GM08714 (cell line): ENCODE data around the gene GRAP.
"Not testable (repeated sequence)": the region's sequence is repeated elsewhere in the genome, so short reads cannot be mapped to it uniquely, and the experiment has no call there.

Experiments used
- H3K4me3 ChIP-seq: fragments of 200-500 bp; sonication (Bioruptor generic); 2 replicates; pipeline ENCODE4 v1.5.1; 2014; ENCODE audit warnings: mild to moderate bottlenecking, low read length, inconsistent platforms
- ZNF274 ChIP-seq: IDR thresholded peaks from 2 replicates; pipeline ENCODE4 v1.6.1; 2012; ENCODE audit warnings: mild to moderate bottlenecking, low read depth, low read length

Gene GRAP

DNA sequence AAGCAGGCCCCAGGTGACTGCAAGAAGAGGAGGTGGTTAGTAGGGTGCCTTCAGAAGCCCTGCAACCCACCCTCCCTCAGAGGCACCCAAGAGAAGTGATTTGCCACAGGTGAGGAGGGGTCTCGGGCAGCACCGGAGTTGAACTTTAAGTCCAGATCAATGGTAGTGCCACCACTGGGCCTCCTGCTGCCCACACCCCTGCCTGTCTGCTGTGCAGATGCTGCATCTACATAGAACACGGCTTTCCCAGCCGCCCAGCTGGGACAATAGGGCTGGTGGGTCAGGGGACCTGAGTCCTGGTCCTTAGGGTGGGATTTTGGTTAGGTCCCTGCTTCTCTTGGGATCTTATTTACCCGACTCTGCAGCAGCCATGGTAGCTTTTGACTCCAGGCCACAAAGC lies 24.6 kb downstream of the GRAP start:
- TF ChIP-seq ZNF274 = no peak
- H3K4me3 ChIP-seq = no peak overlapping the region

DNA sequence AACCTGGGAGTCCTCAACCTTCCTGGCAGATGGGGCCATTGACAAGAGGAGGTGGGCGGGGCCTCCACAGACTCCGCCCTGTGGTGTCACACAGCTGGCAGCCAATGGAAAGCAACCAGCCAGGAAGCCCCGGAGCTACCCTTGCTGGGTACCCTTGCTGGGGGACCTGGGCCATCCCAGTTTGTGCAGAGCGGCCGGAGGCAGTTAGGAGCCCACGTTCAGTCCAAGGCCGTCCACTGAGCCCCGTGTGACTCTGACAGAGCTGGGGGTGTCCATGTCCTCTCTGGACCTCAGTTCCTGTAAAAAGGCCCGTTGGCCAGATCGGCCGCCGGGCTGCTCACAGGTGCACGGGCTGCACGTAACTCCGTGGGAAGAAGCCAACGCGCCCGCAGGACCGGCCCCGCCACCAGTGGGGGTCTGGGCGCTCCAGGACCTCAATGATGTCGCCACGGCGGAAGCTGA lies 25.1 kb downstream of the GRAP start:
- no peak for TF ChIP-seq ZNF274
- no peak overlapping the region for H3K4me3 ChIP-seq

DNA sequence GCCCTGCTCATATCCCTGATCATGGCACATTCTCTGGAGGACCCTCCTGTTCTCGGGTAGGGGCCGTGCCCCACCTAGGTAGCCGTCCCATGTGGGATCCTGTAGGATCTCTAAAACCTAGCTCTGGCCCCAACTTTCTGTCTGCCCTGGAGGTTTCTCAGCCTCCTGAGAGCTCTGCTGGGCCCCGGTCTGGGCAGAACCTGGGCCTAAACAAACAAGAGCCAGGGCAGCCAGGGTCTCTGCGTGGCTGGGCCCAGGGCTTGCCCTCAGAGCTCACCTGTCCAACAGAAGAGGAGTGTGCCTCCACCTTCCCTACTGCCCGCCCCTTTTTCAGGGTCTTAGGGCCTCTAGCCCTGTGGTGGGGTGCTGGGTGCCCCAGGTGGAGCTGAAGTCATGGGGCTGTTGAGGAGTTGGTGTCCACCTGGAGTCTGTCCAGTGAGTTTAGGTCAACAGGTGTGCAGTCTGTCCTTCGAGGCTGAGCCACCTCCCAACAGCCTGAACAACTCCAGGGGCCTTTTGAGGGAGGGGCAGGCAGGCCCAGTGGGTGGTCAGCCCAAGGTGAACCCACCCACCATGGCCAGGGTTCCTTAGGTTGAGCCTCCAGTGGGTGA lies 25.6 kb downstream of the GRAP start:
- not testable (repeated sequence) for H3K4me3 ChIP-seq

DNA sequence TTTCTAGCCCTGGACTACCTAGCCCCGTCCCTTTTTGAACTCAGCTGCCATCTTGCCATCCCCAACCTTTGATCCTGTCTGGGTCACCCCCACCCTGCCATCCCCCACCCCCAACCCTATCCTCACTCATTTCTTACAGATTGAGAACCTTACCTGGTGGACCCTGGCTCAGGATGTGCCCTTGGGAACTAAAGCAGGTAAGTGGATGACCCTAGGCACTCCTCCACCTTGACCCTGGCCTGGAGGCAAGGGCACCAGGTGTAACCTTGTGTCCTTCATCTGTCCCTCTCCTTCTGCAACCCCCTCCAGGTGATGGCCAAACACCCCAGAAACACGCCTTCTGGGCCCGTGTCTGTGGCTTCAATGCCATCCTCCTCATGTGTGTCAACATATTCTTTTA lies 26.7 kb downstream of the GRAP start:
- TF ChIP-seq ZNF274 = no peak
- H3K4me3 ChIP-seq = no peak overlapping the region

DNA sequence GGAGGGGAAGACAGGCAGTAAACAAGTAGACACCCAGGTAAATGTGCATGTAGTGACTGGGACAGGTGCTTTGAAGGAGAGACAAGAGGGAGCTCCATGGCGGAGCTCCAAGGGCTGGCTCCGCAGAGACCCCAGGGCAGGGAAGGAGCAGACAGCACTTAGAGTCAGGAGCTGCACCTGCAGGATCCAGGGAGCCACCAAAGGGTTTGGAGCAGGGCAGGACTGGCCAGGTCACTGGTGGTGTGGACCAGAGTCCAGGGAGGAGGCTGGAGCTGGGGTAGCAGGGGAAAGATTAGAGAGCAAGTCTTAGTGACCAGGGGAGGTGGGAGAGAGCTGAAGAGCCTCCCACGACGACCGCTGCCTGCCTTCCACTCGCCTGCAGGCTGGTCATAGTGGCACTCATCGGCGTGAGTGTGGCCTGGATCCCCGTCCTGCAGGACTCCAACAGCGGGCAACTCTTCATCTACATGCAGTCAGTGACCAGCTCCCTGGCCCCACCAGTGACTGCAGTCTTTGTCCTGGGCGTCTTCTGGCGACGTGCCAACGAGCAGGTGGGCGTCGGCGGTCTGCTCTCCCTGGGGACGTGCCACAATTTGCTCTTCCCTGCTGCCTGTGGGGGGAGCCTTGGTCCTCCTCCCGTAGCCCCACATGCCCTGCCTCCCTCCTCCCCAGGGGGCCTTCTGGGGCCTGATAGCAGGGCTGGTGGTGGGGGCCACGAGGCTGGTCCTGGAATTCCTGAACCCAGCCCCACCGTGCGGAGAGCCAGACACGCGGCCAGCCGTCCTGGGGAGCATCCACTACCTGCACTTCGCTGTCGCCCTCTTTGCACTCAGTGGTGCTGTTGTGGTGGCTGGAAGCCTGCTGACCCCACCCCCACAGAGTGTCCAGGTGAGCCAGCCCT lies 27.5 kb downstream of the GRAP start:
- no peak overlapping the region for H3K4me3 ChIP-seq
- TF ChIP-seq ZNF274 = no peak

DNA sequence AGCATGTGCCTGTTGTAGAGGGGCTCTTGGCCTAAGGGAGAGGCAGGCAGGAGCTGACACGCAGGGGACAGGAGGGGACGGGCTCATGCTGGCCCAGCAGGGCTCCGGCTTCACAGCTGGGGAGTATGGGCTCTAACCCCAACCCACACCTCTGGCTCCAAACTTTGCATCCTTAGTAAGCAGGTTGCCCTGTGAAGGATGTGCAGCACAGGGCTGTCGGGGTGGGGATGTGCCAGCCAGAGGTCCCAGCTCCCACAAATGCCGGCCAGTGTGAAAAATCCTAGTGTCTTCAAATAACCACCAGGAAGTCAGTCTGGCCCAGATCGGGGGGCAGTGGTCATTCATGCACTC lies 28.2 kb downstream of the GRAP start:
- no peak overlapping the region for H3K4me3 ChIP-seq
- TF ChIP-seq ZNF274 = no peak

DNA sequence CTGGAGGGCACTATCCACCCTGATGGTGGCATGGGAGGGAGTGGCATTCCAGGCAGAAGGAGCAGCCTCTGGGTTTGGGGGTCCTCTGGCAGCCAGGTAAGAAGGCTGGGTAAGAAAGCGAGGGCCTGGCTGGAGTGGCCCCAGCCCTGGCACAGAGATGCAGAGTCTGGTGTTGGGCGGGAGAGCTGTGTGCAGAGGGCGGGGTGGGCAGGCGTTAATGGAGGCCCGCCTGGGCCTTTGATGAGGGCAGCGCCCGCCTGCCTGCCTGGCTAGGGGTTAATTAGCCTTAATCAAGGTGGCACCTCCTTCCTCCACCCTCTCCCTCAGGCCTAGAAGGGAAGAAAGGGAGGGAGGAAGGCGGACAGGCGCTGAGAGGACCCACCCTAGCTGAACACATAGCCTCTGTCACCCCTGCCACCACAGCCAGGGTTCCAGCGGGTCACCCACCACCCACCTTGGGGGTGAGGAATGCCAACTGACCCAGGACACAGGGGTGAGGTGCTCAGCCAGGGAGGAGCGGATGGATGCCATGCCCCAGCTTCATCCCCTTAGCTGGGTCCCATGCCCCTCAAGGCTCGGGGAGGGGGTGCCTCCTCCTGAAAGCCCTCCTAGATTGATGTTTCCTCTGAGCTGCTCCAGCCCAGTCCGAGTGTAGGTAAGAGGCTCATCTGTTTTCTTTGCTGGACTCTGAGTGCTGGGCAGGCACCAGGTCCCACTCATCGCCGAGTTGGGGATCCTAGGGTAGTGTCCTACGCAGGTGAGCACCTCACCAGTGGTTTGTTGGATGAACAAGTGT lies 28.8 kb downstream of the GRAP start:
- TF ChIP-seq ZNF274 = no peak

DNA sequence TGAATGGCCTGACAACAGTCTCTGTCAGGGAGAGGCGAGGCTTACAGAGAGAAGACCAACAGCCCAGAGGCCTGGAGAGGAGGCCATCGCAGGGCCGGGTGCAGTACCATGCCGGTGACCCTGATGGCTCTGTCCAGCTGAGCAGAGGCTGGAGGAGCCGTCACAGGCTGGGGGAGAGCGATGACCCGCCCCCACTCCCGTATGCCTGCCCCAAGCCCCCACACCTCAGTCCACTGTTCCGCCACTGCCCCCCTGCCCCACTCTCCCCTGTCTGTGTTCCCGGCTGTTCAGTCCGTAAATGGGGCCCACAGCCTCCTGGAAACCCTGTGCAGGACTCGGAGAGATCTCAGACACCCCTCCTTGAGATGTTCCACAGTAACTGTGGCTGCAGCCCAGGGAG lies 29.4 kb downstream of the GRAP start:
- H3K4me3 ChIP-seq = no peak overlapping the region
- no peak for TF ChIP-seq ZNF274

More for the DNA sequence above, 28.8 kb downstream of the GRAP start:
- H3K4me3 ChIP-seq = no peak overlapping the region

DNA sequence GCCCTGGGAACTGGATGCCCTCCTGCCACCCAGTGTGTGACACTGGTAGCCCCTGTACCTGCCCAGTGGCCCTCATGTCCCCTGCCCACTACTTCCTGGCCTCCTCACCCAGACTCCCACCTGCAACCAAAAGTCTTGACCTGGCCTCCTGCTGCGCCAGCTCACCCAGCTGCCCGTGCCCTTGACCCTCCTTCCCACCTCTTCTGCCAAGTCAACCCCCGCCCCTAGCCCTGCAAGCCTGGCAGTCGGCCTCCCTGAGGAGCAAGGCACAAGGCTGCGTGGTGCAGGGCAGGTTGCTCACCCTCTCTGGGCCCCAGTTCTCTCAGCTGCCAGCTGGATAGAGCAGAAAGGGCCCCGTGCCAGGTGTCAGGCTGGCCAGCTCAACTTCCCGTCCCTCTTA lies 29.9 kb downstream of the GRAP start:
- no peak for TF ChIP-seq ZNF274

DNA sequence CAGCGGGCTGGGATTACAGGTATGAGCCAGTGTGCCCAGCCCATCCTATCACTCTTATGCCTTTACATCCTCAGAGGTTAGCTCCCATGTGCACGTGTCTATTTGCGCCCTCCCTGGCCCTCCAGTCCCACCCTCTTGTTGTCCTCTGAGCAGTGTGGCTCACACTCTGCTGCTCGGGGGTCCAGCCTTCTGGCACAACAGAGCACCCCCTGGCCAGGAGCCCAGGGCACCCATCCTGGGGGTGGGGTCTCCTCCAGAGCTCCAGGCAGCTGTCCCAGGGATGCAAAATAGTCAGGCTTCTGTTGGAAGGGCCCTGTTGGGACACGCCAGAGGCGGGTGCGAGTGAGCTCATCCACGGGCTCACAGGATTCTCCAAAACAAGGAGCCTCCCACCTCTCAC lies 30.5 kb downstream of the GRAP start:
- no peak overlapping the region for H3K4me3 ChIP-seq
- TF ChIP-seq ZNF274 = no peak

More for the DNA sequence above, 29.9 kb downstream of the GRAP start:
- H3K4me3 ChIP-seq = no peak overlapping the region

DNA sequence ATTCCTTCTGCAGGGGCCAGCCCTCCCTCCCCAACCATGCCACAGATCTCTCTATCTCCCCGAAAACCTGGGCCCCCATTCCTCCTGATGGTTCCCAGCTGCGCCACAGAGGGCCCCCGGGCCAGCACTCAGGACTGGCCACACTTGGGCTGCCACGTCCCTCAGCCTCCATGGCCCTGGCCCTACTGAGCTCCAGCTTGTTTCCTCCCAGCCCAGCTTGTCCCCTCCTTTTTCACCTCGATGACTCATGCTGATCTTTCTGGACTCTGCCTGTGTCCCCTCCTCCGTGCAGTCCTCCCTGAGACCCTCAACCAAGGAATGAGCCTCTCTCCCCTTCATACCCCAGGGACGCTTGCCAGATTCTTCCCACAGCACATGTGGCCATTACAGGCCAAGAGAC lies 31.3 kb downstream of the GRAP start:
- H3K4me3 ChIP-seq = no peak overlapping the region
- no peak for TF ChIP-seq ZNF274

DNA sequence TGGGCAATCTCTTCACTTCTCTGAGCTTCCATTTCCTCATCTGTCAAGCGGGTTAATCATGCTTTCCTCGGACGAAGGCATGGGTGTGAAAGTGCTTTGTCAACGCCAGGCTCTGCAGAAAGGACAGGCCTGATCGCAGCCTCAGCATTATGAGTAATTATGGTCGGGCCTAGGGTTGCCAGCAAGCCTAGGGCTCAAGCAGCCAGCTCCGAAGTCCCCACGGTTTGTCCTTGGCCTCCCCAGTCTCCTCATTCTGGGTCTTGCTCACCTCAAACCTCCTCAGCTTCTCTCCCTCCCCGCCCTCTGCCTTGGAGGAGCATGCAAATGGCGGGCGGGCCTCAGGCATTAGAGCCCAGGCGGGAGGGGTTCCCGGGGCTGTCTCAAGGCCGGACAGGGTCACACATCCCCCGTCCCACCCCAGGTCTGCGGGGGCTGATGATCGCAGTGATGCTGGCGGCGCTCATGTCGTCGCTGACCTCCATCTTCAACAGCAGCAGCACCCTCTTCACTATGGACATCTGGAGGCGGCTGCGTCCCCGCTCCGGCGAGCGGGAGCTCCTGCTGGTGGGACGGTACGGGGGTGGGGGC lies 32.0 kb downstream of the GRAP start:
- no peak for TF ChIP-seq ZNF274
- H3K4me3 ChIP-seq = no peak overlapping the region

DNA sequence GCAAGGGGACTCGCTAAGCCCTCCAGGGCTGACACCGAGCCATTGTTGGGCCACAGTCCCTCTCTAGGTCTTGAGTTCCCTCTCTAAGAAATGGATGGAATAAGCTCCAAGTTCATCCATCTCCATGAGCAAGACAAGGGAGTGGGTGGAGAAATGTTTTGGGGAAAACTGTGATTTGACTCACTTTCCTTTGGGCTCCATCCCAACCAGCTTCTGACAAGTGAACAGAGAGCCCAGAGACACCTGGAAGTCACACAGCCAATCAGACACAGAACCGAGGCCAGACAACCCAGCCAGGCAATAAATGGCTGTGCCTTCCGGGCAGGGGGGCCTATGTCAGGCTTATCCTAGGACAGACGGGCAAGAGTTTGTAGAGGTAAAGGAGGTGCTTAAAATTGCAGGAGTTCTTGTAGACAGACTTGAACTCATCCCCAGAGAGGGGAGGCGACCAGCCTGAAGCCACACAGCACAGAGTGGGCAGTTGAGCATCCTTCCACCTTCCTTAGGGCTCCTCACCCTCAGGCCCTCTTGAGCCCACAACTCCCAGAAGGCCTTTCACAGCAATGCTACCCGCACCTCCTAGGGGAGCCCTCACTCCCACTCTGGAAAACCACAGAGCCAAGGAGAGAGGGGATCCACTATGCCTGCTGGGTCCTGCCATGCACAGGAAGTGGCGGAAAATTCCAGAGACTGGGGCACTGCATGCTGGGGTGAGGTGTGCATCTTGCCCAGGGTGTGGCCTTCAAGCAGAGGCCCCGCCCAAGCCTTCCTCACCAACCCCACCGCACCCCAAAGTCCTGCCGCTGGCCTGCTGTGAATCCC lies 32.7 kb downstream of the GRAP start:
- no peak overlapping the region for H3K4me3 ChIP-seq
- TF ChIP-seq ZNF274 = no peak
